ENCODE data around the gene TBC1D22B. TPM values are rescaled to one million over a fixed set of nuclear protein-coding genes. Genes with fewer than 3 reads are reported as not detected.

TBC1D22B gene
- total RNA-seq, 1 experiment from 2014 or later = 9.1 TPM

DNA sequence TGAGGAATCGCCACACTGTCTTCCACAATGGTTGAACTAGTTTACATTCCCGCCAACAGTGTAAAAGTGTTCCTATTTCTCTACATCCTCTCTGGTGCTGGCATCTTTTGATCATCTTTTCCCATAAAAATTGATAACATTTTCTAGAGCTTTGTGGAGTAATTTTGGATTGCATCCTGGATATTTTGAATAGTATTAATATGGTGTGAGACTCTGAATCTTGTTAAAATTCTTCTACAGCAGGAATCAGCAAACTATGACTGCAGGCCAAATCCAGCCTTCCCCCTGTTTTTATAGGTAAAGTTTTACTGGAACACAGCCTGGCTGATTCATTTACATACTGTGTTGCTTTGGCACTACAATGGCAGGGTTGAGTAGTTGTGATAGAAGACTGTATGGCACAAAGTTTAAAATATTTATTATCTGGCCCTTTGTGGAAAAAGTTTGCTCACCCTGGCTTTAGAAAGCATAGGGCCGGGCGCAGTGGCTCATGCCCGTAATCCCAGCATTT, 81.2 kb downstream of the TBC1D22B start:
- Histone ChIP-seq H3K9me3 (ENCODE audit: low read length) (no peaks in the 10 kb centered on the region), H3K79me2 (ENCODE audit: low read length) (no peaks in the 10 kb centered on the region), H3K4me2 (ENCODE audit: low read length) (no peak overlapping the region), H3K27me3 (ENCODE audit: low read length) (no peaks in the 10 kb centered on the region), H3K9me2 (replicated peaks; ENCODE audit: low read length) (no peaks in the 10 kb centered on the region), H3K27ac (ENCODE audit: low read length) (peak overlapping the region; percentile 58; the same call in 1 of the 2 replicates), H3K9ac (ENCODE audit: low read length) (no peak overlapping the region), H2AFZ (ENCODE audit: low read length) (no peak overlapping the region), H3K4me3 (ENCODE audit: low read length) (no peak overlapping the region), H3F3A (ENCODE audit: low read length, unreplicated experiment) (no peaks in the 10 kb centered on the region), H4K20me1 (ENCODE audit: low read length) (no peaks in the 10 kb centered on the region), H3K4me1 (ENCODE audit: insufficient read depth, low read length) (peaks cover 19% of the 10 kb centered on the region), H3K36me3 (ENCODE audit: low read depth, low read length) (no peaks in the 10 kb centered on the region)
- intact Hi-C loops (cut with micrococcal nuclease) = loop anchor here (2.0 kb wide), 1 partner anchor 14 kb away; no protein-coding TSS in a partner anchor
- no TSS peak for BruUV-seq (replicated peaks)
- TF ChIP-seq, protein P1, sequence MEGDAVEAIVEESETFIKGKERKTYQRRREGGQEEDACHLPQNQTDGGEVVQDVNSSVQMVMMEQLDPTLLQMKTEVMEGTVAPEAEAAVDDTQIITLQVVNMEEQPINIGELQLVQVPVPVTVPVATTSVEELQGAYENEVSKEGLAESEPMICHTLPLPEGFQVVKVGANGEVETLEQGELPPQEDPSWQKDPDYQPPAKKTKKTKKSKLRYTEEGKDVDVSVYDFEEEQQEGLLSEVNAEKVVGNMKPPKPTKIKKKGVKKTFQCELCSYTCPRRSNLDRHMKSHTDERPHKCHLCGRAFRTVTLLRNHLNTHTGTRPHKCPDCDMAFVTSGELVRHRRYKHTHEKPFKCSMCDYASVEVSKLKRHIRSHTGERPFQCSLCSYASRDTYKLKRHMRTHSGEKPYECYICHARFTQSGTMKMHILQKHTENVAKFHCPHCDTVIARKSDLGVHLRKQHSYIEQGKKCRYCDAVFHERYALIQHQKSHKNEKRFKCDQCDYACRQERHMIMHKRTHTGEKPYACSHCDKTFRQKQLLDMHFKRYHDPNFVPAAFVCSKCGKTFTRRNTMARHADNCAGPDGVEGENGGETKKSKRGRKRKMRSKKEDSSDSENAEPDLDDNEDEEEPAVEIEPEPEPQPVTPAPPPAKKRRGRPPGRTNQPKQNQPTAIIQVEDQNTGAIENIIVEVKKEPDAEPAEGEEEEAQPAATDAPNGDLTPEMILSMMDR (conservative IDR thresholded peaks at IDR 0.05; ENCODE audit: low read depth, low read length) = no peak
- TF ChIP-seq EZH2phosphoT487 (IDR thresholded peaks at IDR 0.05; ENCODE audit: borderline replicate concordance, low read length) (no peak), EZH2 (IDR thresholded peaks at IDR 0.05; ENCODE audit: low read length, unreplicated experiment) (no peak)
- POLR2A ChIA-PET (ENCODE audit: unreplicated experiment) = interaction anchor here (0.6 kb wide), 1 partner anchor 43 kb away, joined by 3 read pairs; no protein-coding TSS in a partner anchor
- CTCF ChIA-PET = no interaction called here
- DNase-seq = peak; percentile 30
- peak; percentile 82 for ATAC-seq

DNA sequence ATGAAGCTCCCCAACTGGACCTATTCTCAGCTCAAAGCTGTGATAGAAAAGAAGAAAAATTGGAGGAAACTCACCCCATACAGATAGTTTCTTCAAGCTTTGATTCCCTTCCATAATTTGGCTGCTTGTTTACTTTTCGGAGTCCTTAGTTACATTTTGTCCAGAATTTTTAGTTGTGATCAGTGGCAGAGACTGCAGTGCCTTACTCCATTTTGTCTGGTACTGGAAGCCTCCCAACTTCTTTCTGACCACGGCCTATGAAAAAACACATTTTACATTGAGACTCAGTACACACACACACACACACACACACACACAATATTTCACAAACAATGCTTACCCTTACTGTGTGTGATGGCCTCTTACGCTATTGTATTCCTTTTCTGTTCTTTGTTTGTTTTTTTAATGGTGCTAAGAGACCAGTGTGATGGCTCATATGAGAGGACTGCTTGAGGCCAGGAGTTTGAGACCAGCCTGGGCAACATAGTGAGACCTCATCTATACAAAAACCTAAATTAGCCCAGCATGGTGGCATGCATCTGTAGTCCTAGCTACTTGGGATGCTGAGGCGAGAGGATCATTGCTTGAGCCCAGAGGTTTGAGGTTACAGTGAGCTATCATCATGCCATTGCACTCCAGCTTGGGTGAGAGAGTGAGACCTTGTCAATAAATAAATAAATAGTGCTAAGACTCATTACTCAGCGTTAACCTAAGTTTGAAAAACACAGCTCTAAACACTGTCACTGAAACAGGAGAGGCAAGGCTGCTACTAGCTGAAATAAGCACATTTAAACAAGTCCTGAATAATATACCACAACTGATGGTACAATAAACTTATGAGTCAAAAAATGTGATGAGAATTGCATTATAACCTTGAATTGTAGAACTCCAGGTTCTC, 82.4 kb downstream of the TBC1D22B start:
- DNase-seq (no peak), ATAC-seq (peak; percentile 47)
- H3K9ac ChIP-seq (ENCODE audit: low read length) = peak overlapping the region; percentile 0; the same call in 1 of the 2 replicates
- H2AFZ ChIP-seq (ENCODE audit: low read length) = 0 out of 2 replicates have a peak overlapping the region, but pooled peaks have one; percentile 37
- no peaks in the 10 kb centered on the region for H3K36me3 ChIP-seq (ENCODE audit: low read depth, low read length)
- peaks cover 19% of the 10 kb centered on the region for H3K4me1 ChIP-seq (ENCODE audit: insufficient read depth, low read length)
- intact Hi-C loops (cut with micrococcal nuclease) = loop anchor here (2.0 kb wide), 1 partner anchor 15 kb away; no protein-coding TSS in a partner anchor
- H3K27me3 ChIP-seq (ENCODE audit: low read length) = no peaks in the 10 kb centered on the region
- no peaks in the 10 kb centered on the region for H3F3A ChIP-seq (ENCODE audit: low read length, unreplicated experiment)
- TF ChIP-seq EZH2phosphoT487 (IDR thresholded peaks at IDR 0.05; ENCODE audit: borderline replicate concordance, low read length) (no peak), EZH2 (IDR thresholded peaks at IDR 0.05; ENCODE audit: low read length, unreplicated experiment) (no peak)
- TF ChIP-seq, protein P1 (conservative IDR thresholded peaks at IDR 0.05; ENCODE audit: low read depth, low read length) = no peak
- no peaks in the 10 kb centered on the region for H3K79me2 ChIP-seq (ENCODE audit: low read length)
- BruUV-seq (replicated peaks) = no TSS peak
- peak overlapping the region; percentile 44 for H3K4me2 ChIP-seq (ENCODE audit: low read length)
- ChIA-PET POLR2A (ENCODE audit: unreplicated experiment) (interaction anchor here (0.5 kb wide), 1 partner anchor 660 kb away, joined by 3 read pairs; no protein-coding TSS in a partner anchor), CTCF (interaction anchor here (0.5 kb wide), 1 partner anchor 54 kb away, joined by 3 read pairs; no protein-coding TSS in a partner anchor)
- H3K4me3 ChIP-seq (ENCODE audit: low read length) = no peak overlapping the region
- H3K9me3 ChIP-seq (ENCODE audit: low read length) = no peaks in the 10 kb centered on the region
- no peaks in the 10 kb centered on the region for H4K20me1 ChIP-seq (ENCODE audit: low read length)
- no peaks in the 10 kb centered on the region for H3K9me2 ChIP-seq (replicated peaks; ENCODE audit: low read length)
- peak overlapping the region; percentile 58 for H3K27ac ChIP-seq (ENCODE audit: low read length)

All from PC-3 (cell line).